H1 (cell line): ENCODE data around the gene TRPT1. TPM values are rescaled to one million over a fixed set of nuclear protein-coding genes. Genes with fewer than 3 reads are reported as not detected.

ENCODE experiments used
- CTCF ChIA-PET: fragments of 300-600 bp; sonication (Branson Sonifier 250); formaldehyde crosslinking; loops from one replicate; lab custom pipeline; 2021; ENCODE audit not compliant: partially characterized antibody; lab: Charles Lee
- POLR2A ChIA-PET: fragments of 300-600 bp; sonication (Branson Sonifier 250); formaldehyde crosslinking; loops from one replicate; lab custom pipeline; 2021; ENCODE audit warnings: inconsistent platforms; ENCODE audit not compliant: partially characterized antibody; lab: Charles Lee
- DNase-seq, 2 experiments: peaks; one replicate each; pipeline versions ENCODE4 v3.0.0 to v3.0.0-alpha.2; 2010 to 2022; ENCODE audit warnings: low spot score in 2 of 2, low read depth in 1 of 2, mixed read lengths in 1 of 2
- FAIRE-seq: peaks from 2 replicates; lab custom pipeline; 2011; peaks lifted over from hg19 to GRCh38; lab: Jason Lieb, UNC
- H2AFZ ChIP-seq: 2 replicates; pipeline ENCODE4 v1.8.1; 2012; ENCODE audit warnings: low read length, inconsistent platforms
- H2AK5ac ChIP-seq: 2 replicates; pipeline ENCODE4 v1.6.1; 2013; ENCODE audit warnings: low read depth, low read length
- H2BK120ac ChIP-seq: replicated peaks from 2 replicates; pipeline ENCODE3; 2013; ENCODE audit warnings: low read depth, low read length, inconsistent platforms
- H2BK12ac ChIP-seq: 2 replicates; pipeline ENCODE4 v1.6.1; 2013; ENCODE audit warnings: low read depth, low read length
- H2BK15ac ChIP-seq: 2 replicates; pipeline ENCODE4 v1.6.1; 2013; ENCODE audit warnings: low read length
- H2BK20ac ChIP-seq: 2 replicates; pipeline ENCODE4 v1.6.1; 2013; ENCODE audit warnings: low read length
- H2BK5ac ChIP-seq: 2 replicates; pipeline ENCODE4 v1.6.1; 2013; ENCODE audit warnings: low read depth, low read length
- H3K14ac ChIP-seq: 2 replicates; pipeline ENCODE4 v1.6.1; 2013; ENCODE audit warnings: inconsistent platforms; ENCODE audit not compliant: insufficient read length
- H3K18ac ChIP-seq: 2 replicates; pipeline ENCODE4 v1.6.1; 2013; ENCODE audit warnings: low read length; ENCODE audit errors: extremely low read depth
- H3K23ac ChIP-seq: 2 replicates; pipeline ENCODE4 v1.6.1; 2013; ENCODE audit warnings: inconsistent platforms; ENCODE audit not compliant: insufficient read length
- H3K23me2 ChIP-seq: 2 replicates; pipeline ENCODE4 v1.6.1; 2013; ENCODE audit warnings: low read depth, low read length
- H3K27ac ChIP-seq: 2 replicates; pipeline ENCODE4 v1.6.1; 2011; ENCODE audit warnings: low read depth, low read length, inconsistent platforms
- H3K27me3 ChIP-seq, 4 experiments: replicated peaks in 1 of 4; 1 replicate in 1 of 4; 2 replicates in 3 of 4; pipeline versions ENCODE4 v1.6.1 to v1.8.1; 2011 to 2013; ENCODE audit warnings: low read length in 3 of 4, mild to moderate bottlenecking in 3 of 4, inconsistent platforms in 2 of 4, mixed read lengths in 2 of 4, moderate library complexity in 1 of 4; ENCODE audit not compliant: control insufficient read depth in 3 of 4, insufficient read depth in 3 of 4; ENCODE audit errors: extremely low read depth in 1 of 4
- H3K36me3 ChIP-seq, 4 experiments: 2 replicates each; pipeline versions ENCODE4 v1.6.1 to v1.8.1; 2011 to 2013; ENCODE audit warnings: mild to moderate bottlenecking in 4 of 4, low read length in 3 of 4, moderate library complexity in 2 of 4, control low read depth in 1 of 4, inconsistent platforms in 1 of 4; ENCODE audit not compliant: insufficient read depth in 4 of 4, control insufficient read depth in 2 of 4
- H3K4ac ChIP-seq: replicated peaks from 2 replicates; pipeline ENCODE3; 2013; ENCODE audit warnings: low read length, low read depth, mixed read lengths, inconsistent platforms; ENCODE audit not compliant: insufficient read length
- H3K4me1 ChIP-seq, 4 experiments: replicated peaks in 1 of 4; 1 replicate in 1 of 4; 2 replicates in 3 of 4; pipeline versions ENCODE4 v1.6.1 to v1.8.1; 2011 to 2013; ENCODE audit warnings: low read length in 3 of 4, inconsistent platforms in 2 of 4, mixed read lengths in 1 of 4; ENCODE audit not compliant: insufficient read depth in 4 of 4, control insufficient read depth in 3 of 4
- H3K4me2 ChIP-seq, 2 experiments: 2 replicates each; pipeline versions ENCODE4 v1.6.1 to v1.8.1; 2011 to 2013; ENCODE audit warnings: low read depth in 2 of 2, low read length in 2 of 2, control low read depth in 1 of 2, inconsistent platforms in 1 of 2, mild to moderate bottlenecking in 1 of 2; ENCODE audit not compliant: insufficient read depth in 1 of 2
- H3K4me3 ChIP-seq, 4 experiments: fragments of 200-600, 300-600 bp in 1 of 4; sonication (generic), shearing (Covaris generic), sonication (Bioruptor Twin) in 1 of 4; 2 replicates each; pipeline versions ENCODE4 v1.5.1 to v1.8.1; 2011 to 2016; ENCODE audit warnings: low read length in 4 of 4, low read depth in 3 of 4, control low read depth in 2 of 4, inconsistent platforms in 2 of 4, mild to moderate bottlenecking in 2 of 4, mixed read lengths in 1 of 4, moderate library complexity in 1 of 4; ENCODE audit not compliant: insufficient read depth in 2 of 4; ENCODE audit errors: extremely low read depth in 1 of 4
- H3K56ac ChIP-seq: replicated peaks from 2 replicates; pipeline ENCODE3; 2013; ENCODE audit warnings: low read depth, mild to moderate bottlenecking, mixed read lengths, low read length, inconsistent platforms; ENCODE audit not compliant: insufficient read length
- H3K79me1 ChIP-seq: 2 replicates; pipeline ENCODE4 v1.6.1; 2013; ENCODE audit warnings: low read depth, low read length, control low read depth
- H3K79me2 ChIP-seq, 2 experiments: 2 replicates each; pipeline versions ENCODE4 v1.6.1 to v1.8.1; 2012 to 2013; ENCODE audit warnings: low read length in 2 of 2, mild to moderate bottlenecking in 2 of 2, inconsistent platforms in 1 of 2; ENCODE audit not compliant: insufficient read depth in 2 of 2, control insufficient read depth in 1 of 2
- H3K9ac ChIP-seq, 4 experiments: replicated peaks in 1 of 4; 1 replicate in 1 of 4; 2 replicates in 3 of 4; pipeline versions ENCODE4 v1.6.1 to v1.8.1; 2011 to 2013; ENCODE audit warnings: low read depth in 3 of 4, low read length in 3 of 4, control low read depth in 2 of 4, mild to moderate bottlenecking in 2 of 4, moderate library complexity in 2 of 4, inconsistent platforms in 1 of 4; ENCODE audit errors: extremely low read depth in 1 of 4
- H3K9me3 ChIP-seq, 2 experiments: 2 replicates each; pipeline versions ENCODE4 v1.6.1 to v1.8.1; 2012 to 2013; ENCODE audit warnings: mild to moderate bottlenecking in 2 of 2, moderate library complexity in 2 of 2, control low read depth in 1 of 2, inconsistent platforms in 1 of 2, low read depth in 1 of 2, low read length in 1 of 2, mixed read lengths in 1 of 2; ENCODE audit not compliant: insufficient read depth in 2 of 2
- H4K20me1 ChIP-seq, 2 experiments: replicated peaks in 1 of 2; 2 replicates each; pipeline versions ENCODE3 to v1.8.1; 2011 to 2013; ENCODE audit warnings: inconsistent platforms in 2 of 2, low read length in 2 of 2, mild to moderate bottlenecking in 1 of 2; ENCODE audit not compliant: insufficient read depth in 2 of 2, control insufficient read depth in 1 of 2
- H4K5ac ChIP-seq: 2 replicates; pipeline ENCODE4 v1.6.1; 2013; ENCODE audit warnings: low read length, low read depth, mixed read lengths, inconsistent platforms; ENCODE audit not compliant: insufficient read length
- H4K8ac ChIP-seq: 2 replicates; pipeline ENCODE4 v1.8.0; 2013; ENCODE audit warnings: mild to moderate bottlenecking, moderate library complexity, low read length, inconsistent platforms; ENCODE audit not compliant: insufficient read depth; ENCODE audit errors: extremely low read depth
- H4K91ac ChIP-seq: replicated peaks from 2 replicates; pipeline ENCODE3; 2013; ENCODE audit warnings: low read length, mixed read lengths, inconsistent platforms; ENCODE audit not compliant: insufficient read length
- BRCA1 ChIP-seq: IDR thresholded peaks from 2 replicates; pipeline ENCODE4 v1.6.1; 2012; ENCODE audit warnings: low read depth, low read length, improper control_type of control experiment
- EGR1 ChIP-seq: IDR thresholded peaks from 2 replicates; pipeline ENCODE4 v1.6.1; 2011; ENCODE audit warnings: low read depth, low read length, borderline replicate concordance
- PHF8 ChIP-seq: fragments of 200-600 bp; sonication (generic); conservative IDR thresholded peaks from 2 replicates; pipeline ENCODE4 v1.7.1; 2012; ENCODE audit warnings: low read depth, mild to moderate bottlenecking, inconsistent platforms, low read length, moderate library complexity
- SAP30 ChIP-seq: fragments of 300-600 bp; sonication (generic); IDR thresholded peaks from 2 replicates; pipeline ENCODE4 v1.7.1; 2012; ENCODE audit warnings: low read length, moderate library complexity, mild to moderate bottlenecking, inconsistent platforms; ENCODE audit not compliant: insufficient read depth, insufficient replicate concordance
- SRF ChIP-seq: IDR thresholded peaks from 2 replicates; pipeline ENCODE4 v1.6.1; 2011; ENCODE audit warnings: mild to moderate bottlenecking, low read depth, low read length, moderate library complexity
- TAF7 ChIP-seq: optimal IDR thresholded peaks from 2 replicates; pipeline ENCODE3; 2011; ENCODE audit warnings: low read depth, mild to moderate bottlenecking, inconsistent platforms, low read length, moderate library complexity, borderline replicate concordance
- TBP ChIP-seq: IDR thresholded peaks from 2 replicates; pipeline ENCODE4 v1.6.1; 2011; ENCODE audit warnings: low read depth, low read length, improper control_type of control experiment
- TCF12 ChIP-seq: IDR thresholded peaks from 2 replicates; pipeline ENCODE4 v1.6.1; 2011; ENCODE audit warnings: low read depth, mild to moderate bottlenecking, low read length
- WGBS, 2 experiments: shearing (Covaris generic) in 1 of 2; methylation state at CpG; one replicate each; pipeline versions ENCODE4 v1.1.6 to v1.1.7; 2013 to 2015; ENCODE audit warnings: low lambda C conversion rate in 2 of 2, mixed read lengths in 2 of 2, inconsistent platforms in 1 of 2, low coverage in 1 of 2, missing lambda C conversion rate in 1 of 2; ENCODE audit not compliant: insufficient replicate concordance in 2 of 2, insufficient coverage in 1 of 2, insufficient read length in 1 of 2; ENCODE audit errors: extremely low coverage in 1 of 2, missing lambda C conversion rate in 1 of 2; 5-methylcytosine and 5-hydroxymethylcytosine counted together
- polyA plus RNA-seq, 7 experiments: library from polyadenylated mRNA; depleted of rRNA in 3 of 7; stranded (reverse) in 5 of 7; unstranded in 2 of 7; fragments of >200 nt in 5 of 7; fragments of 200-250 nt in 2 of 7; gene quantifications; 1 replicate in 5 of 7; 2 replicates in 1 of 7; 4 replicates in 1 of 7; pipeline versions ENCODE4 v1.2.1 to v1.2.3, GENCODE V29; 2011 to 2013; ENCODE audit warnings: missing spikeins in 2 of 7, mixed read lengths in 2 of 7
- total RNA-seq: library from RNA; stranded (reverse); fragmentation: NEBNext Ultra II Directional; extraction: Animal tissue kit (Norgen Biotek cat#: 25700); gene quantifications from 2 replicates; pipeline ENCODE4 v1.2.1, GENCODE V29; 2021

Gene TRPT1
- total and polyA plus RNA-seq, 2 of the 8 experiments (the other 6 are each of a cell fraction or from before 2014, with no cell fraction given), result 34.5 to 74.6 TPM

DNA sequence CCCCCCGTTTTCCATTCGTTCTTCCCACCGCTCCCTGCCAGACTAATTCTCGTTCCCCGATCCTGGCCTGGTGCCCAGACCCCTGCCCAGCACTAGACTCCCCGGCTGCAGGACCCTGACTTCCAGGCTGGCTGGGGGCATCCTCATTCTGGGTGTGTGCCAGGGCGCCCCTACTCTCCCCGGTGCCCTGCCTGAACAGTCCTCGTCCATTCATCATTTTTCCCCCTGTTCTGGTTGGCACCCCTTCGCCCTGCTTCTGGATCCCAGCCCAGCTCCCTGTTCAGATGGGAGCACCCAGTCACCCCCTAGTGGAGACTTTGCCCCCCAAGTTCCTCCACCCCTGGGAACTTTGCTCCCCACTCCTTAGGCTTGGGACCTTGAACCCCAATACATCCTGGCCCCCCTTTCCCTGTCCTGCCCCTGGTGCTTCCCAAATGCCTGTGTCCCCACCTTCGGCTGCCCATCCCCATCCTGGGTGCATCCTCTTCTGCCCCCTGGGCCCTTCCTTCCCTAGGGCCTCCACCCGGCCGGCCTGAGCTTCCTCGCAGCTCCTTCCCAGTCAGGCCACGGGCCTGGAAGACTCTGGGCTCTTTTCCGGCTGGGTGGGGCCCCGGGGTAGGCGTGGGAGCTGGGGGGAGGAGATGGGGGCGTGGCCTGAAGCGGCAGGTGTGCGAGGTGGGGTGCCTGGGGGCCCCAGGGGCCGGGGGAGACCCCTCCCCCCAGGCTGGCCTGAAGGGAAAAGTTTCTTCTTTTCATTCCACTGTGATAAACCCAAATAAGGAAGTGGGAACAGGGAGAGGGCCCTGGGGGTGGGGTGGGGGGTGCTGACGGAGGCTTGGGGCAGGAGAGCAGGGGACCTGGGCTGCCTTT is 26.3 kb upstream of the TRPT1 start:
- 5% methylated on average over 16 of the region's 23 CpGs; no CpG with 5 or more reads in 1 of the 2 experiments for WGBS, 2 experiments
- TF ChIP-seq SAP30 (peak; percentile 55), BRCA1 (no peak), PHF8 (0 out of 2 replicates have a peak, but pooled peaks have one; percentile 12), SRF (peak; percentile 75), TCF12 (0 out of 2 replicates have a peak, but pooled peaks have one; percentile 41), EGR1 (no peak), TAF7 (peak; percentile 62), TBP (0 out of 2 replicates have a peak, but pooled peaks have one; percentile 9)

More for the DNA sequence above, 26.3 kb upstream of the TRPT1 start:
- H3K14ac ChIP-seq, result no peak overlapping the region
- no peak overlapping the region for H4K8ac ChIP-seq
- H4K5ac ChIP-seq, result peak overlapping the region; percentile 27
- no peak overlapping the region for H3K23ac ChIP-seq
- H3K36me3 ChIP-seq, result peaks cover 8 to 28% (median 17%) of the 10 kb centered on the region in 4 experiments
- peak in 1 of 2 experiments; percentile 68 for DNase-seq
- no peaks in the 10 kb centered on the region for H3K9me3 ChIP-seq
- no peak overlapping the region for H2AK5ac ChIP-seq
- H2BK12ac ChIP-seq, result no peak overlapping the region
- ChIA-PET CTCF (interaction anchor here (0.6 to 10.0 kb wide), 18 partner anchors 14 to 1660 kb away, joined by 3 to 102 read pairs (median 6); partner anchors contain the start of genes CATSPERZ, FERMT3, NUDT22 and TRPT1), POLR2A (interaction anchor here (0.9 to 13.1 kb wide), 13 partner anchors 10 to 1411 kb away, joined by 3 to 352 read pairs (median 9); partner anchors contain the start of genes DNAJC4, ESRRA, FKBP2 and NUDT22)
- FAIRE-seq, result no peak
- no peak overlapping the region for H3K4ac ChIP-seq
- H3K79me1 ChIP-seq, result peaks cover 2% of the 10 kb centered on the region; the same call in 1 of the 2 replicates
- 0 out of 2 replicates have a peak overlapping the region, but pooled peaks have one; percentile 22 for H3K27ac ChIP-seq
- peak overlapping the region; percentile 54 to 62 (median 60); a peak in 6 of 7 replicates for H3K9ac ChIP-seq
- H3K4me3 ChIP-seq, result peak overlapping the region; percentile 73 to 86 (median 76)
- no peak overlapping the region; the same call in 1 of the 2 replicates for H2BK5ac ChIP-seq
- no peak overlapping the region for H2AFZ ChIP-seq
- peak overlapping the region; percentile 31 for H4K91ac ChIP-seq
- peaks cover 6 to 17% of the 10 kb centered on the region in 2 experiments for H4K20me1 ChIP-seq
- peaks cover 10% of the 10 kb centered on the region; the same call in 1 of the 2 replicates for H3K23me2 ChIP-seq
- no peaks in the 10 kb centered on the region for H3K27me3 ChIP-seq
- H2BK15ac ChIP-seq, result no peak overlapping the region
- H3K56ac ChIP-seq, result peak overlapping the region; percentile 9
- no peak overlapping the region for H2BK120ac ChIP-seq
- peak overlapping the region; percentile 73 to 88 for H3K4me2 ChIP-seq
- H2BK20ac ChIP-seq, result no peak overlapping the region
- H3K4me1 ChIP-seq, result peaks cover 0 to 40% (median 34%) of the 10 kb centered on the region in 4 experiments; a peak in 6 of 7 replicates
- peaks cover 0 to 23% of the 10 kb centered on the region in 2 experiments; a peak in 1 of 4 replicates for H3K79me2 ChIP-seq
- H3K18ac ChIP-seq, result peak overlapping the region; percentile 99
